Activated T-cell treated with anti-CD3 and anti-CD28 coated beads, Interleukin-2, amount 50 U/mL, for 1 hour (primary cell): ENCODE measurements around the gene RHBG.

Experiments
- DNase-seq: peaks from one replicate; pipeline ENCODE4 v3.0.0-alpha.2; 2020

Gene RHBG

DNA sequence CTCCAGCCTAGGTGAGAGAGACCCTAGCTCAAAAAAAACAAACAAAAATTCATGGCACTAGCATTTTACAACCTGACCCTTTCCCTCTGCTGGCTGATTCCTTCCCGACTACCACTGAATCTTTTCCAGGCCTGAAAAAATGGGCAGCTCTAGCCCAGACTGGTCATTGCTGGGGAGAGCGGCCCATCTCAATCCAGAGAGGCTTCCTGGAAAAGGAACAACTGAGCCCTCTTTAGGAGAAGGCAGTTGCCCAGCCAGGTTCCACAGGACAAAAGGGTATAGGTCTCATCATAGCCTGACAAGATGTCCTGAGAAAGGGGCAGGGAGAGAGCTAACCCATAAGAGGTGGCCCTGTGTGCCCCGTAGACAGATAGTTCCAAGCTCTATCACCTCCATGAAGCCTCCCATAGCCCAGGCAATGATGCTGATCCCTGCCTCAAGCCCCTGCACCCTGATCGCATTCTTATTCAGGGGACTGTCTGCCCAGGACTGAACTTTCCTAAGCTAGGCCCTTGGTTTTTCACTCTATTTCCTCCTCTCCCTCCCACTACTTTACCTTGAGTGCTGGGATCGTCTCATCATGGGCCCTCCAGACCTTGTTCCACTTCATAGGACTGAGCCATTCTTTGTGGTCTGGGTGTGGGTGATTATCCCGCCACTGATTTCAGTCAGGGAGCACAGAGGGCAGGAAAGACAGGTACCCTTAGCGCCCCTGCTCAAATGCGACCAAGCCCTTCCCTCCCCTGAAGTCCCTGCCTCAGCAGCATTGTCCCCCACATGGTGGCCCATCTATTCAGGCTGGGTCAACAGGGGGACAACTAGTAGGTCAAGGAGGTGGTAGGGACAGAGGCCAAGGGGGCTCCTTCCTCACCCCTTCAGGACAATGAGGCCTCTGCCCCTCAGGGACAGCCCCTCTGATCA lies 18.2 kb downstream of the RHBG start:
- DNase-seq: no peak

DNA sequence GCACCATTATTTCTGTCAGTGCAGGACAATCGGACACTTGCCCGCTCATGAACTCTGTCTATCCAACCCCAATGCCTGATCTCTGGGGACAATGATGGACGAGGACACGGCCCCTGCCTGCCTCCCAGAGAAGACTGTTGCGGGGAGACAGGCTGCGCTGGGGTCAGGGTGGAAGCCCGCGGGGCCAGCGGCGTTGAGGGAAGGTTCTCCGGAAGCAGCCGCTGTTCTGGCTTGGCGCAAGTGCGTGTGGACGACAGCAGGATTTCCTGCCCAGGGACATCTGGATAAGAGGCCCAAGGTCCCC lies 18.8 kb downstream of the RHBG start:
- DNase-seq: no peak

DNA sequence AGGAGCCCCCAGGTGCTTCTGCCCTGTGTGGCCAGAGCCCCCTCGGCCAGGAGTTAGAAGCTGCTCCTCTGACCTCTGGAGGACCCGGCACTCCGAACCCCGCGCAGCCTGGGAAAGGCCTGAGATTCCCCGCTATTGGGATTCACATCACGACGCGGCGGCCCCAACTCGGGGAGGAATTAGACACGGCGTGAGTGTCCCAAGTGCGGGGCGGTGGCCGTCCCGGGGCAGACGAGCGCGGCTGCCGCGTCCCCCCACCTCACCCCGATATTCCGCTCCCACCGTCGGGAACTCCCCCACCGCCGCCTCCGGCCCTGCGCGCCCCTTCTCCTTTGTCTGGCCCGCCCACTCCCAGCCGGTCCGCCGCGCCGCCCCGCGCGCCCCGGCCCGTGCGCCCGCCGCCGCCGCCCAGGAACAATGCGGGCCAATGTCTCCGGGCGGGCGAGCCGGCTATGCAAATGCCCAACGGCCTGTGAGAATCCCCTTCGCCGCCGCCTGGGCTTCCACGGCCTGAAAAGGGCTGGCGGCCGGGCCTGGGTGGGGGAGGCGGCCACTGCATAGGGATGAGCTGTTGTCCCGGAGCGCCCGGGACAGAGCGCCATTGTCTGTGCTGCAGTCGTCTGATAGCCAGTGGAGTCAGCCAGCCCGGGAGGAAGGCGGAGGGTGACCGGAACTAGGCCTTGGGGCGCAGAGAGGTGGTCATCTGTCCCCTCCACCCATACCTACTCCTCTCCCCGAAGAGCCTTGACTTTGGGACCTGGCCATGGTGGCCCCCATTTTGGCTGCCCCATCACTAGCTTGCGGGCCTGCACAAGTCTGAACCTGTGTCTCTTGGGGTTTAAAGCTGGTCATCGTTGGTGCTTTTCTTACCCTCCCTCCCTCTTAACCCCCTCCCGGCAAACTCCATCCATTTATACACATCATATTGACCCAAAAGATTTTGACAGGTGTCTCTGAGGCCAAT lies 19.4 kb downstream of the RHBG start:
- DNase-seq: no peak

DNA sequence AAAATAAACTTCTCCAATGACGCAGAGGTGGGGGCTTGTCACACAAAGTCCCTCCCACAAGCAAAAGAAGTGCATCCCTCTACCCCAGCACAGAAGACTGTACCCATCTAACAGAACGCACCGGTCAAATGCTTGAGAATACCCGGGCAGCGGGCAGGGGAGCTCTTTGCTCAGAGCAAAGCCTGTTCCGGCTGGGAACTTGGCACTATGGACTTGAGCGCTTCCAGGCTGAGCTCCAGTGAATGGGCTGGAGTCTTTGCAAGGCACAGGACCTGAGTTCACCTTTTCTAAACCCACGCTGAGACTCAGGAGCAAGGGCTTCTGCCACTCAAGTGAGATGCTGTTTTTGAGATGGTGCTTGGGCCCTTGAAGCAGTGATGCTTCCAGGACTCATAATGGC lies 20.3 kb downstream of the RHBG start:
- DNase-seq: no peak

DNA sequence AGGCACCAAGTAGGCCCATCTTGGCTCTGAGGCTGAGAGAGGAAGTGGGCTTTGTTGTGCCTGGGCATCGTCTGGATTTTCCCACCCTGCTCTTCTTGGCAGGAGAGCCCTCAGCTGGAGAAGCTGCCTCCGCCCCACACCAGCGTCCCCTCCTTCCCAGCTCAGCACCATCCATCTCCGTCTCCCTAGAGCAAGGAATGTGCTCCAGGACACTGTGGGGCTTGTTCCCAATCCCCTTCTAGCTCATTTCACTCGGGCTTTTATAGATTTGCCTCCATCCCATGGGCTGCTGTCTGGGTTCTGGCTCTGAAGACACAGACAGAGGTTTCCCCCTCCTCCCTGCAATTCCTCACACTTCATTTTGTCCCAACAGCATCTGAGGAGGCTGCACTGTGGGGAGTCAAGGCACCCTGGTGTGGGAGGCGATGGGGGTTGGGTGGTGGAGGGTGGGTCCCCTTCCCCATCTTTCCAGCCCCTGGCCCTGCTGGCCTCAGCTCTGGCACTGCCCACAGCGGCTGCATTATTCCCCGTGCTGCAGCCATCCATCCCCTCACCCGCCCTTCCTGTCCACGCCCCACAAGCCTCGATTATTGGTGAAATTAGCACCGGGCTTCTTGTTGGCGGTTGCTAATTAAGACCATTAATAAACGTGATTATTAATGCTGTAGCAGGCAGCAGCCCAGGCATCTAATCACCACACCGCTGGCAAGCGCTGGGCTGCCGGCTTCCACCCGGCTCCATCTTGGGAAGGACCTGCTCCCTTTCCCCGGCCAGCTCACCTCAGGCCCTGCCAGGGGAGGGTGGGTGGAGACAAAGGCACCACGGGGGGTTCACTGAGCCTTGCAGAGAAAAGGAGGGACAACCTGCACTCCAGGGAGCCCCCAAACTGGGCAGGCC lies 21.7 kb downstream of the RHBG start:
- DNase-seq: no peak

DNA sequence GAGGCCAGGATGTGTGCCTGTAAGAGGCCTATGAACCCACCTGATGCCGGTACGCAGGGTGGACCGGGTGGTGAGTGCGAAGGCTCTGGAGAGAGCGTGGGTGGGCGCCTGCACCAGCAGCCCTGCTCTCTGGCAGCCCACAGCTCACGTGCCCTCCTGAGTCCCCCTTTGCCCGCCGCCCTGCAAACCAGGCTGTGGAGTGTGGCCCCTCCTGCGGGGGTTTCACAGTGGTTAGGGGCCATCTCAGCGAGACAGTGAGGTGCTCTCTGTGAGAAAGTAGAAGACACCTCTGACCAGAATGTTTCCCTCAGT lies 22.3 kb downstream of the RHBG start:
- no peak for DNase-seq

DNA sequence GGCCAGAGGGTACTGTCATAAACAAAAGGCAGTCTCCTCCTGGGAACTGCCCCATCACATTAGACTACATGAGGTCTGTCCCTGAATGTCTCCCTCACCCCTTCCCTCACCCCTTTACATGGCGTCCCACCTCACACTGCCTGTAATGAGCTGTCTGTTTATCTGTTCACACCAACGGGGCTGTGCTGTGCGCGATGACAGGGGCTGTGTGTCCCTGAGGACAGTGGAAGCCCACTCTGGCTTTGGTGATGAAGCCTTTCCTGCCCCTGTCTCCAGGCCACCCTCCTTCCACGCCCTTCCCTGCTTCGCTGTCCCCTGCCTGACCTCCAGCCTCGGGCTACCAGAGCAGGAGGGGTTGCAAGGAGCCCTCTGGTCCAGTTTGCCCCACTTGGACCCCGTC lies 22.7 kb downstream of the RHBG start:
- DNase-seq: no peak

DNA sequence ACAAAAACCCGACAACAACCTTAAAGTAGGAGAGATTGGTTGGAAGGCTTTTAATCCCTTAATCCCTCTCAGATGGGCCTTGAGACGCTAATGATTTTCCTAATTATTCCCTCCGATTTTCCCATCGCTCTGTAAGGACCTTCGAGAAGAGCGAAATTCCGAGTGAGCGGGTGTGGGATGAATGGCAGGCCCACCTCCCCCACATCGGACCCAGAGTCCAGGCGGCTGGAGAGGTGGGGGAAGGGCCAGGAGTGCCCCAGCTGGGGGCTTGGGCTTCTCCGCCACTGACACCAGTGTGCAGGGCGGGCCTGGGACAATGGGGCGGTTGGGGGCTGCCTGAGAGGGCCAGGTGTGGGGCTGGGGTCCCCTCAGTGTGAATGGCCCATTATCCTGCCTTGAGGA lies 23.4 kb downstream of the RHBG start:
- no peak for DNase-seq

DNA sequence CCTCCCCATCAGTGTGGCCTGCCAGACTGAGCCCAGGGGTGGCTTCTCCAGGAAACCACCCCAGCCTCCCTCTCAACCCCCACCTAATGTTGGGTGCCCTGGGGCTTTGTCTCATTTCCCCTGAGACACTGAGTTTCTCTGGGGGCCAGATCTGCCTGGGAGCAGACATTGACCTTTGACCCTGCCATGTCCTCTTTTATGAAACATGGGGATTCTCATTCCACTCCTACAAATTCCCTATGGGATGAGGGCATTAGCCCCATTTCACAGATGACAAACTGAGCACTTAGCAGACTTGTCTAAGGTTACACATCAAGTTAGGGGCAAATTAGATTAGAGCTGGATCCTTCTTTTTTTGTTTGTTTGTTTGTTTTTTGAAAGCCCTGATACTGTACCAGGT lies 24.1 kb downstream of the RHBG start:
- DNase-seq: no peak

DNA sequence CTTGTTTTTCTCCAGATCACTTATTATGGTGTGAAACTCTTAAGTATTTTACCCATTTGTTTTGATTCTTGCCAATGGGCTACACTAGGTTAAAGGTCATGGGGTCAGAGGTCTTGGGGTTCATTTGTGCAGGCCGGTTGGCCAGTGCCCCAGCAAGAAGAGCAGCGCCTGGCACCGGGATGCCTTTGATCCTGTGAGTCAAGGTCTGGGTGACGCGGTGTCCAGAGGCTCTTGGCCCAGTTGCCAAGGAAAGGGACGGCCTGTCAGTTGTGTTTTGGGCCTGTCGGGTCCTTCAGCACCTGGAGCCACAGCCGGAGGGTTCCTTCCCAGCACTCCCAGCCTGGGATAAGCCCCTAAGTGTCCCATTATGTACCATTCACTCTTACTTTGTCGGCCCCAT lies 25.1 kb downstream of the RHBG start:
- DNase-seq: no peak

DNA sequence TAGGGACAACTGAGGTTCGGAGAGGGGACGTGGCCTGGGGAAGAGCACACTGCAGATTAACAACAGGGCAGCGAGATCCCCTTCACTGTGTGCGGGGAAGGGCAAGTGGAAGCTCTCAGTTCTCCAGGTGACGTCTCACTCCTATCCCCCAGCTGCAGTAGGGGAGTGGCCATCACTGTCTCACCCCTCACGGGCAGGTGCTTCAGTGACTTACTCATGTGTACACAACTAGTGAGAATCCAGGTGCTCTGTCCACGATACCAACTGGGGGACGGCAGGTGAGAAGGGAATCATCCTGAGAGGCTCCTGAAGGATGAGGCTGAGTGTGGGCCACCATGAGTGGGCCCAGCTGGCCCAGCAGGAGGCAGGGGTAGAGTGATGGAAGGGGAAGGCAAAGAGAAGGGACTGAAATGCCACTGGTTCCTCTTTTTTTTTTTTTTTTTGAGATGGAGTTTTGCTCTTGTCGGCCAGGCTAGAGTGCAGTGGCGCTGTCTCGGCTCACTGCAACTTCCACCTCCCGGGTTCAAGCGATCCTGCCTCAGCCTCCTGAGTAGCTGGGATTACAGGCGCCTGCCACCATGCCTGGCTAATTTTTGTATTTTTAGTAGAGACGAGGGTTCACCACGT lies 25.9 kb downstream of the RHBG start:
- DNase-seq: no peak

DNA sequence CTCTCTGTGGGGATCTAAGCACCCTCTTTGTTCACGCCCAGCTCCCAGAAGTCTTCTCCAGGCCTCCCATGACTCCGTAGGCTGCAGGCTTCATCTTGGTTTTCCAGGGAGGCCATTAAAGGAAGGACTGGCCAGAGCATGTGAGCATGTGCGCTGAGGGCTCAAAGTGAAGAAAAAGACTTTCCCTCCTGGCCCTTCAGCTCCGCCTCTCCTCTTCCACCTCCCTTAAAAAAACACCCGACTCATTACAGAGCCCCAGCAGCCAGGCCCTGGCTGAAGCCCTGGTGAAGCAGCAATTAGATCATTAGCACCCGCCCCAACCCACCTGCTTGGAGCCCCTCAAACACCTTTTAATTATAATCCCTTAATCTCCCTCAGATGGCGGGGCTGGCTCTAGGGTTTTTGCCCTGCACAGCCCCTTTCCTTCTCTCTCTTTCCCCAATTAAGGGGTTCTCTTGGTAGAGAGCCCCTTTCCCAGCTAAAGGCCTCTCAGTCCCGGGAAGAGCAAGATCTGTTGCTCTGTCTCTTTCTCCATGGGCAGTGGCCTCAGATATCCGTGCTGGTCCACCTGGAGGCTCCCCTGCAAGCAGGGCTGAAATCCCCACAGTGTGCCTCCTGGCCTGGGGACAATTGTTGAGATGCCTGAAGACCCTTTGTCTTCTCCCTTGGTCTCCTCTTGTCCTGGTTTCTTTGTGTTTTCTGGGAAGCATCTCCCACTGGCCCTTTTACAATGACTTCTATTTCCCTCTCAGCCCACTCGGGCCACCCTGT lies 30.5 kb downstream of the RHBG start:
- no peak for DNase-seq

DNA sequence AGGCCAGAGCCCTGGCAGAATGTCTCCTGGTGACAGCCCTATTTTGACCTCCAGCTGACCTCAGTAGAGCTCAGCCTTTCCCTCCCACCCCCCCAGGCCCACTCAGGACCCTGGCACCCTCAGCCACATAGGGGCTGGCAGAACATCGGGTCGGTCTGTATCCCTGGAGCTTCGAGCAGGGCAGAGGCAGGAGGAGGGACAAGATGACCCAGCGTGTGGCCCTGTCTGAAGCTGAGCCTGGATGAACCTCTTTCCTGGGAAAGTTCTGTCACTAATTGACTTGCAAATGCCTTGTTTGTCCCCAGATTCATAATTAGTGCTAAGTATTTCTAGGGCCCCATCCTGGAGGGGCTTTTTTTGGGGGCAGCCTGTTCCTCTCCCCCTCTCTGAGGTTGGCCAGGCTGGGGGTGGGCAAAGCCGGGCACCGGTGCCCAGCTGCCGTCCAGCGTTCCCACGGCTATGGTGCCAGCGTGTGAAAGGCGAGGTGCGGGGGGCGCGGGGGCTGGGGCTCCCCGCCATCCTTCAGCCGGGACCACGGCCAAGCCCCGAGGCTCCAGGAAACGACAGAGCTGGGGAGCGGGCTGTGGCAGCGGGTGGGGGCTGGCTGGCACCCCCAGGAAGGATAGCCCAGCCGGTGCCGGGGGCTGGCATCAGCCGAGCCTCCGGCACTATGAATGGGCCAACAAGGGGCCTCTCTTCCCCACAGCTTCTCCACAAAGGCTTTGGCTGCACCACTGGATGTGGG lies 31.4 kb downstream of the RHBG start:
- DNase-seq: no peak

DNA sequence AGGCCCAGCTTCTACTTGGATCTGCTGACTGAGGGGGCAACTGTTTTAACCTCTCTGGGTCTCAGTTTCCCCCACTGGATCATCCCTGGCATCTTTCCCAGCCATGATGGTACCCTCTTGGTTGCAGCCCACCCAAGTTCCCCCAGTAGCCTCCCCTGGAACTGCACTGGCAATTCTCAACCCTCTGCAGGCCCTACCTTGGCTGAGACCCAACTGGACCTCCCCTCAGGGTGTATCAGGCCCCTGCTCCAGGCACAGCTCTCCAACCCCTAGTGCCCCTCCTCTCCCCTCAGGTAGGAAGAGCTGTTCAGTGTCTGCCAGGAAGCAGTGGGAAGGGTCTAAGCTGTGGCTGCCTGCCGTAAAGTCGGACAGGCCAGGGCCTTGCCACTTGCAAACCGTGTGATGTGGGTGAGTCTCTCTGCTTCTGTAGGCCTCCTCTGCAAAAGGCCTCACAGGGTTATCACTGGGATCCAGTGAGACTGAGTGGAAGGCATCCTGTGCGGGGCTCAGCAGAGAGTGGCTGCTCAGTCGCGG lies 32.1 kb downstream of the RHBG start:
- no peak for DNase-seq

DNA sequence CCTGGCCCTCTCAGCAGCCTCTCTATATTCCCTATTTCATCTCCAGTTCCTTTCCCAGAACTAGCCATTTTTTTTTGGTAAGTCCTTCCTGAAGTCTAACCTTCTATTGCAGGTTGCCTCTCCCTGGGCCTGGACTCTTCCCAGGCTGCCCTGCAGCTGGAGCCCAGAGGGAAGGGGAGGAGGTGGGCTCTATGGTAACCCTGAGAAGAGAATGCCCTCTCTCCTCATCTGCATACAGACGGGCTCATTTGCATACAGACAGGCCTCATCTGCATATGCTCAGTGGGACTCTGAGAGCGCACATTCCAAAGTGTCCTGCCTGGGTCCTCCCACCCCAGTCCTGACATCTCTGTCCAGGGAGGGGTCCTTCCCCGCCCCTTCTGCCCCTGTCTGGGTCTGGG lies 32.7 kb downstream of the RHBG start:
- DNase-seq: no peak

DNA sequence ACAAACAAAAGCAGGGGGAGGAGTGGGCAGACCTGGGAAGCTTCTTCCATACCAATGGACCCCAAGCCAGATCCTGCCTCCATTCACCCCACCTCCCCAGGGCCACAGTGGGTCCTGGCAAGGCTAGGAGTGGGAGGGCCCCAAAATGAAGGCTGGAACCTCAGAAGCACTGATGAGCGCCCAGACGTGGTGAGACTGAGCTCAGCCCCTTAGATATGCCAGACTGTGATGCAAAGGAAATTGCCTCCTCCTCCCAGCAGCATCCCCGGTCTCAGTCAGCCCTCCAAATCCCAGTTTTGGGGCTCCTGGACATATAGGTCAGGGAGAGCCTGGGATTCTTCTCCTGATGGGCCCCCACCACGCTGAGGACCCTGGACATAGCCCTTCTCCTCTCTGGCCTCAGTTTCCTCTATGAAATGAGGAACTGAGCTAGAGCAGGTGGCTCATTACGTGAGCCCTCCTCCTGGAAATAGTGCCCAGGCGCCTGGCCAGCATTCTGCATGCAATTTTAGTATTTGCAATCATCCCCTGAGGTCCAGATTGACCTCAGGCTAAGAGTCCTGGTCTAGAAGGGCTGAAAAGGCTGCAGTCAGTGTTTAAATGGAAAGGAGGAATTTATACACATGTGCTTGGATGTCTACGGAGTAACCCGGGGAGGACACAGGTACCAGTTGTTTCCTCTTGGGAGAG lies 33.5 kb downstream of the RHBG start:
- no peak for DNase-seq

DNA sequence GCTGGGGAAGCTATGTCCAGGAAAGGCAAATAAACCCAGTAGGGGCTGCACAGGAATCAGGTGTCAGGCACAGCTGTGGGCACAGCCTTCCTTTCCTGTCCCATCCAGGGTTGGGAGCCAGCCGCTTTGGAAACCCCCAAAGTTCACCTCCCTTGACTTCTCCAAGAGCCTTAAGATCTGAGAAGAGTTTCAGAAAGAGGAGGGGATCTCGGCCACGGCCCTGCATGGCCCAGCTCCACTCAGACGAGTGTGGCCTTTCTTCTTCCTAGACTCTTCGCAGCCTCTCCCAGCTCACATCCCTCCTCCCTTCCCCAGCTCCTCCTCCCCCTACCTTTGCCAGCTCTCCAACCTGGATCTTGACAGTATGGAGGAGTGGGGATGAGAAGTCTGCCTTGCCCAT lies 36.7 kb downstream of the RHBG start:
- no peak for DNase-seq

DNA sequence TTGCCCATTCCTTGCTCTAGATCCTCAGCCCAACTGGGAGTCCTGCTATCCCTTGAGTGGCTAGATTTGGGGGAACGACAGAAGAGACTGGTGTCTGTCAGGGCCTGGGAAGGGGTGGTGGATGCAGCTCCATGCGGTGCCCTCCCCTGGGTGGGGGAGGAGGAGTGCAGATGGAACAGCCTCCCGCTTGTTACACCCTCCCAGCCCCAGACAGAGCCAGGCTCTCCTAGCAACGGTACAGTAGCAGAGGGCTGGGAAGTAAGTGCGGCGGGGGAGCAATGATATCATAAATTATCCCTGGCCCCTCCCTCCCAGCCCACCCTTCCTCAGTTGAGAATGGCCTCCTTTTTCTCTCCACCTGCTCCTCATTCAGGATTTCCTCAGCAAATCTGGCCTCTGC lies 37.2 kb downstream of the RHBG start:
- no peak for DNase-seq

DNA sequence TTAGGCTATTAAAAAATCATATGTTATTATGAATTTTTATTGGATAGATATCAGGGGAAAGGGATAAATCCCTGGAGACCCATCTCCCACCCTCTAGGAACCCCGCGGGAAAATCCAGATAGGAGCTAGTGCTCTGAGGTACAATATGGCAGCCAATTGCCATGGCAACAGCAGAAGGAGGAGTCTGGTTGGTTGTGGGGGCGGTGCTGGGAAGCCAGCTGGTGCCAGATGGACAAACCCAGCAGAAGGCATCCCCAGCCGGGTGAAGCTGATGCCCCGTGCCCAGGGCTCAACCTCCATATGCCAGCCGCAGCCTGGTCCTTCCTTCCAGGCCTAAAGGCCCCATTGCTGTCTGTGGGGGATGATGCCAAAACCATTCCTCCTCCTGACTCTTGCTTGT lies 38.3 kb downstream of the RHBG start:
- no peak for DNase-seq

DNA sequence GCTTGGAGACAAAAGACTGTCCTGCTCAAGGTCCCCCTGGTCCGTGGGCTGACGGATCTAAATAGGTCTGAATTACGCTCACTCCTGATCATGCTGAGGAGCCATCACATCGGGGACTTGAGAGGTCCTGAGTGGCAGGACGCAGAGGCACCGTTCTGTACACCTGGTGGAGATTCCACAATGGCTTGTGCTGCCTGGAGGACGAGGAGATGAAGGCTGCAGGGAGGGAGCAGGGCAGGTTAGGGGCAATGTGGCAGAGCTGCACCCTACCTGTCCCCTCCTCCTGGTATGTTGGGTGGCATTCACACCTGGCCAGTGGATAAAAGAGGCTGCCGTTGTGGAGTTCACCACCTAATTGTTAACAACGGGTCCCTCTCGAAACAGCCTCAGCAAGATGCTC lies 38.7 kb downstream of the RHBG start:
- no peak for DNase-seq
